Measurements from ENCODE around the gene ABCA8. TPM values are rescaled to one million over a fixed set of nuclear protein-coding genes. Genes with fewer than 3 reads are reported as not detected.

The ABCA8 gene
- total and polyA plus RNA-seq, 2 experiments from 2014 or later = not detected

GRCh38 chr17:68878226-68878885 is 76.8 kb downstream of the ABCA8 start:
- Histone ChIP-seq H3K4me2 (no peak overlapping the region), H2AFZ (no peak overlapping the region), H3K4me1 (ENCODE audit: insufficient read depth) (no peaks in the 10 kb centered on the region), H3F3A (replicated peaks; ENCODE audit: low read depth) (no peaks in the 10 kb centered on the region), H3K4me3 (no peak overlapping the region), H3K27ac (ENCODE audit: low read depth) (no peak overlapping the region), H4K20me1 (replicated peaks; ENCODE audit: insufficient read depth) (no peaks in the 10 kb centered on the region), H3K79me2 (replicated peaks; ENCODE audit: insufficient read depth) (no peaks in the 10 kb centered on the region), H3K36me3 (ENCODE audit: insufficient read depth) (no peaks in the 10 kb centered on the region), H3K27me3 (ENCODE audit: insufficient read depth) (no peaks in the 10 kb centered on the region), H3K9me2 (ENCODE audit: insufficient read depth) (peaks cover 8% of the 10 kb centered on the region; the same call in 1 of the 2 replicates)
- no peak for DNase-seq (ENCODE audit: low spot score)
- H3K36me3 Mint-ChIP-seq (ENCODE audit: low read depth) = peaks cover 14% of the 10 kb centered on the region; the same call in 2 of the 3 replicates
- no peaks in the 10 kb centered on the region for H3K4me1 Mint-ChIP-seq
- TF ChIP-seq ZNF114 (CRISPR knock-in tag; IDR thresholded peaks at IDR 0.05) (no peak), ZNF331 (CRISPR knock-in tag; IDR thresholded peaks at IDR 0.05; ENCODE audit: low read depth) (no peak), CTCF (conservative IDR thresholded peaks at IDR 0.05; ENCODE audit: low read depth in 2 of 2) (no peak), EZH2 (IDR thresholded peaks at IDR 0.05; ENCODE audit: low read depth, unreplicated experiment) (no peak), JUNB (IDR thresholded peaks at IDR 0.05; ENCODE audit: unreplicated experiment) (no peak), ETS1 (IDR thresholded peaks at IDR 0.05) (no peak), POLR2AphosphoS5 (IDR thresholded peaks at IDR 0.05; ENCODE audit: low read depth) (no peak), REST (IDR thresholded peaks at IDR 0.05; ENCODE audit: unreplicated experiment) (no peak), EZH2phosphoT487 (IDR thresholded peaks at IDR 0.05; ENCODE audit: unreplicated experiment) (no peak), NANOG (IDR thresholded peaks at IDR 0.05; ENCODE audit: borderline replicate concordance) (no peak), CREB1 (CRISPR knock-in tag; IDR thresholded peaks at IDR 0.05; ENCODE audit: low read depth) (no peak), ZNF462 (CRISPR knock-in tag; IDR thresholded peaks at IDR 0.05) (no peak), STAT1 (IDR thresholded peaks at IDR 0.05; ENCODE audit: unreplicated experiment) (no peak)
- H3K9me3 Mint-ChIP-seq = peaks cover 35% of the 10 kb centered on the region
- ATAC-seq = no peak
- H3K4me3 Mint-ChIP-seq = no peak overlapping the region
- H3K27ac Mint-ChIP-seq = no peak overlapping the region
- no peaks in the 10 kb centered on the region for H3K27me3 Mint-ChIP-seq (ENCODE audit: insufficient read depth, low read depth, poor library complexity)

Data from GM23338 (cell line).